GM19193 (cell line): ENCODE results near the gene ELFN2.

Source experiments
- POLR2A ChIP-seq: IDR thresholded peaks from 4 replicates; pipeline ENCODE4 v1.6.1; 2011; ENCODE audit not compliant: insufficient read depth, insufficient read length; ENCODE audit errors: extremely low read depth

ELFN2 gene

GRCh38 chr22:37373451-37373850 is 53.8 kb downstream of the ELFN2 start:
- no peak for TF ChIP-seq POLR2A

DNA sequence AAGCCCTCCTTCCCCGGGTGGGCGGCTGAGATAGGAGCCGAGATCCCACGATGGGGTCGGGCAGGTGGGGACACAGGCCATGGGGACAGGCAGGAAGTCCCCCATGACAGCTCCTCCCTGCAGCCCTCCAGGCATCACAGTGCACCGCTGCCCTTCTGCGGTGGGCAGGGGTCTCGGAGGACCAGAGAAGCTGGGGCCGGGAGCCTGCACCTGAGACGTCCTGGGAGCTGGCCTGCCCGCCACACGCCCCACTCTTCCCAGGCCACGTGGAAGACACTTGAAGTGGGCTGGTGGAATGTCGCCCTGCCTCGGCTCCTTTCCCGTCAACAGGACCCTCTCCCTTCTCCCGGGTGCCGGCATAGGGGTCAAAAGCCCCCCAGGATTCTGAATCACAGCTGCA is 55.4 kb downstream of the ELFN2 start:
- TF ChIP-seq POLR2A: no peak

GRCh38 chr22:37371491-37371890 is 55.8 kb downstream of the ELFN2 start:
- no peak for TF ChIP-seq POLR2A

DNA sequence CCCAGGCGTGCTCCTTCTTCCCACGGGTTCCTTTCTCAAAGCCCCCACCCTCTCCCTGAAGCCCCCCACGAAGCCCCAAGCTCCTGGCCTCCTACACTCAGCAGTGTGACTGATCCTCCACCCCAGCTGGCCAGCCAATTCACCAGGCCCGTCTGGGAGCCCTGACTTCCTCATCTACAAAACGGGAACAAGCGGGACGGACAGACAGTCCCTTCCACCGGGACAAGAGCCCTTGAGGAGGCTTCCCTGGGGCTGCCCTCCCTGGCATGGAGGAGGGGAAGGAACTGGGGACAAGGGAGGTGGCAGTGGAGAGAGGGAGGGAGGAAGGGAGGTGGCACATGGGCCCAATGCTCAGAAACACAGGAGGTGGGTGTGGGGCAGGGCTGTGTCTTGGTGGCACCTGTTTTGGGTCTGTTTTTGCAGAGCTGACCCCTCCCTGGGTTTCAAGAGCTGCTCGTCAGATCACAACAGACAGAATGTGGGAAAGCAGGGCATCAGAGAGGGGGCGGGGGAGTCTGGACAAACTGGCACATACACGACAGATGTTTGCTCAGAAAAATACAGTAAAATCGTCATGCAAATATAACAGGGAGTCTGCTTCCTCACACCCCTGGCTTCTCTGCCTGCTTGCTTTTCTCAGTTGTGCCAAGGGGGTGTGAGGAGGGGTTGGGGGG is 56.8 kb downstream of the ELFN2 start:
- no peak for TF ChIP-seq POLR2A

DNA sequence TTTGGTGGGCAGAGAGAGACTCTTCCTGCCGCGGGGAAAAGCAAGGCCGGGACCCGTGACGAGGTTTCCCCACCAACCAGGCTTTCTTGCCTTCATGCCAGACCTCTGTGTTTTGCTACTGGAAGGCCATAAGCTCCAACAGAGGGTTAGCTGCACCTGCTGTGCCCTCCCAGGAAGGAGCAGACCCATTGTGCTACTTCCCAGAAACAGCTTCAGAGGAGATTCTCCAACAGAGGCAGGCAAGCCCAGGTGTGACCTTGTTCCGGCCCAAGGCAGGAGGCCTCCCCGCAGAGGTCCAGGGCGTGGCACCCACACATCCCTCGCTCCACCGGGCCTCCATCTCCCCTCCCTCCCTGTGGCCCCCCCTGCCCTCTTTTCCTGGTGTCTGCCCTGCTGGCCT is 57.8 kb downstream of the ELFN2 start:
- no peak for TF ChIP-seq POLR2A

GRCh38 chr22:37368058-37368457 is 59.2 kb downstream of the ELFN2 start:
- no peak for TF ChIP-seq POLR2A

DNA sequence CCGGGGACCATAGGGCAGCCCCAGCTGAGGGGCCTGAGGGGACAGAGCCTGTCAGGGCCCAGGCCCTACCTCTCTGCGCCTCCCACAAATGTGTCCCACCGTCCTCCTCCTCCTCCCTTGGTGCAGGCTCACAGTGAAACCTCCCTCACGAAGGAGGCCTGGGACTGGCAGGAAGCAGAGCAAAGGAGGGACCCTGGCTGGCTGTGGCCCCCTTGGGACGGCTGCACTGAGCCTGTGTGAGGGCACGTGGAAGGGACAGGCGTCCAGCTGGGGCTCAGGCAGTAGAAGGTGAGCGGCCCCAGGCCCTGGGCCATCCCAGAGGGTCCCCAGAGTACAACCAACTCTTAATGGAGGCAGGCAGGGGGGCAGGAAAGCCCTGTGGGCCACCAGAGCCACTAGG is 60.7 kb downstream of the ELFN2 start:
- TF ChIP-seq POLR2A: no peak

DNA sequence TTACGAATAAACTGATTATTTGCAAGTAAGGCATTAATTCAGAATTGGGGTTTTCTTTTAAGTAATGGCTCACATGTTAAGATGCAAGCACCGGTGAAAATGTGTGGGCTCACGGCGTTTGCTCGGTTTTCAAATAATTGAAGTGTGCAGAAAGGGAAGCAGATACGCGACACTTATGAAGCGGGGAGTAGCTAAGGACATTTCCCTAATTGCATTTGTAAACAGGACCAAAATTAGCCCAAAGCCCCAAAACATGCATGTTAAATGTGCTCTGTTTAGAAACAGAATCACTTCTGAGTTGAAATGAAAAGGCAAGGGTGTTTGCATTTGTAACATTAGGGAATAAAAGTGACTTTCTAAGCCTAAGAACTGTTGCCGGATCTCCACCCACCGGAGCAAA is 61.3 kb downstream of the ELFN2 start:
- no peak for TF ChIP-seq POLR2A

DNA sequence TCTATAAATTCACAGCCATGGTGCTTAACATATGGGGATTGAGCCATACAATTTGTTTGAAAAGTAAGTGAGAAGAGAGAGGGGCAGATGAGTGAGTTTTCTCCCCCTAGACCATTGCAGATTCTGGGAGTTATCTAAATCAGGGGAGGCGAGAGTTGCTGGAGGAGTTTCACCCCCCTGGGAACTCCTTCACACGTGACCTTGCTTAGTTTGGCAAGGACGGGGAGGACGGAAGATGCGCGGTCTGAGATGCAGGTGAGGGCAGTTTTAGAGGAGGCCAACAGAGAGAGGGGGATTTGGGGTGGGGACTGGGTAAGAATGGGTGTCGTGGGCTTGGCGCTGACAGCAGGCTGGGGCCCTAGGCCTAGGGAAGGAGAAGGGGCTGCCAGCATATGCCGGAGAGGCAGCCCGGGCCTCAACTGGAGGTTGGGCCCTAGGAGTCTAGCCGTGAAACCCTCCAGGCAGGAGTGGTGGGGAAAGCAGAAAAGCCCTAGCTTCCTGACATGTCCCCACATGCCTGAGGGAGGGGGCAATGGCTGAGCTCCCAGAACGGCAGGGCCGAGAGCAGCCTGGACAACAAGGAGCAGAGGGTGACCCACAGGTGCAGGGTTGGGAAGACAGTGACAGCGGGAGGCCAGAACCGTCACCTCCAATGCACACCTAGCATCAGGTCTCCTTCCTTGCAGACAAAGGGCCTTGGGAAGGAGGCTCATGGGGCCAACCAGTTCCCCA is 63.9 kb downstream of the ELFN2 start:
- TF ChIP-seq POLR2A: no peak

DNA sequence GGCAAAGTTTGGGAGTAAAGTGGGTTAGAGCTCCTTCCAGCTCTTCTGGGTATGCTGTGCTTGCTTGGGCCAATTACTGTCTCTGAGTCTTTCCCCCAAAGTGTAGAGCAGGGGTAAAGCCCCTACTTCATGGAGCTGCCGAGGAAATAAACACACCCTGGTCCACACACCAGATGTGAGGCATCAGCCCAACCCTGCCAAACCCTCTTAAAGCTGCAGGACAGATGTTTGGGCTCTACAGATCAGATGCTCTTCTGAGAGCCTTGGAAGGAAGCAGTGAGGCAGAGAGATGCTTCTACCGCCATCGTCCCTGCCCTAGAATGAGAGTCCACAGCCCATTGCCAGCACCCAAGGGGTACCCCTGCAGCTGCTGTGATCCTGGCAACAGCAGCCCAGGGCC is 64.7 kb downstream of the ELFN2 start:
- TF ChIP-seq POLR2A: no peak

GRCh38 chr22:37358917-37359316 is 68.4 kb downstream of the ELFN2 start:
- no peak for TF ChIP-seq POLR2A

DNA sequence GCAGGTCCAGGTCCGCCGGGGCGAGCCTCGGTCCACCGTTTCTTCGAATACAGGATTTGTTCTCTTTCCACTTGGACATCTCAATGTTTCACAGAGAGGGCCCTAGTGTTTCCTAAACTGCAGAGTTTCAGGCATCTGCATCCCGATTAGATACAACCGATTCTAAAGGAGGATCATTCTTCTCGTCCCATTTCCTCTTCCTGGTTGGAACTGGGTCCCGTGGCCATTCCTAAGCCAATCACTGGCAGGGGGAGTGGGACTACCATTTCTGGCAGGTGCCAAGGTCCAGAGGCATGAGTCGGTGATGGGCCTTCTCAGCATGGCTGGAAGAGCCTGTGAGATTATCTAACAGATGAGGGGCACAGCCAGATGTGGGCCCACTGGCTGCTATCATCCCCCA is 68.9 kb downstream of the ELFN2 start:
- TF ChIP-seq POLR2A: no peak

- no peak for TF ChIP-seq POLR2A
These were observed 69.7 kb downstream of the ELFN2 start for GRCh38 chr22:37357446-37358075.

- no peak for TF ChIP-seq POLR2A
These were observed 70.4 kb downstream of the ELFN2 start for GRCh38 chr22:37356922-37357321.

GRCh38 chr22:37355174-37355573 is 72.1 kb downstream of the ELFN2 start:
- TF ChIP-seq POLR2A: no peak

DNA sequence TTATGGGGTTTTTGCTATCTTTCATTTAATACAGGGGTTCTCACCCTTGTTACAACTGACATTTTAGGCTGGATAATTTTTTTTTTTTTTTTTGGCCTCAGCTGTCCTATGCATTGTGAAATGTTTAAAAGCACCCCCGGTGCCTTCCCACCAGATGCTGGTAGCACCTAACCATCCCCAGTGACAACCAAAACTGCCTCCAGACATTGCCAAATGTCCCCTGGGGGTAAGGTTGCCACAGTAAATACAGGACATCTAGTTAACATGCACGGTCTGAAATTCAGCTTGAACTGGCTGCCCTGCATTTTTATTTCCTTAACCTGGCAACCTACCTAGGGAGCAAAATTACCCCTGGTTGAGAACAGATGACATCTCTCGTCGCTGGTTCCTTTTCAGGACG is 72.6 kb downstream of the ELFN2 start:
- no peak for TF ChIP-seq POLR2A
